Astrocyte (in vitro differentiated cells and primary cell): ENCODE measurements around the gene SPTY2D1. TPM values are rescaled to one million over a fixed set of nuclear protein-coding genes. Genes with fewer than 3 reads are reported as not detected.

Experiments used
- DNase-seq: peaks from one replicate; pipeline ENCODE4 v3.0.0-alpha.2; 2010; ENCODE audit warnings: low read depth
- FAIRE-seq: peaks from 2 replicates; lab custom pipeline; 2011; peaks lifted over from hg19 to GRCh38; lab: Jason Lieb, UNC
- H2AFZ ChIP-seq: 2 replicates; pipeline ENCODE4 v1.6.0; 2012; ENCODE audit warnings: low read depth, low read length, inconsistent platforms
- H3K27ac ChIP-seq: 2 replicates; pipeline ENCODE4 v1.5.1; 2011; ENCODE audit warnings: low read depth, low read length, inconsistent platforms
- H3K27me3 ChIP-seq: 2 replicates; pipeline ENCODE4 v1.6.0; 2011; ENCODE audit warnings: low read length, inconsistent platforms; ENCODE audit not compliant: insufficient read depth
- H3K36me3 ChIP-seq: 2 replicates; pipeline ENCODE4 v1.5.1; 2011; ENCODE audit warnings: low read length, inconsistent platforms; ENCODE audit not compliant: insufficient read depth
- H3K4me1 ChIP-seq: 2 replicates; pipeline ENCODE4 v1.5.1; 2011; ENCODE audit warnings: low read length, inconsistent platforms; ENCODE audit not compliant: insufficient read depth
- H3K4me2 ChIP-seq: 2 replicates; pipeline ENCODE4 v1.6.0; 2012; ENCODE audit warnings: low read length, inconsistent platforms
- H3K4me3 ChIP-seq: 2 replicates; pipeline ENCODE4 v1.5.1; 2011; ENCODE audit warnings: low read depth, mild to moderate bottlenecking, low read length, inconsistent platforms; ENCODE audit not compliant: insufficient read depth
- H3K79me2 ChIP-seq: 2 replicates; pipeline ENCODE4 v1.6.0; 2012; ENCODE audit warnings: mild to moderate bottlenecking, low read length, inconsistent platforms; ENCODE audit not compliant: insufficient read depth
- H3K9ac ChIP-seq: 2 replicates; pipeline ENCODE4 v1.6.0; 2012; ENCODE audit warnings: mild to moderate bottlenecking, low read length, inconsistent platforms
- H3K9me3 ChIP-seq: 2 replicates; pipeline ENCODE4 v1.5.1; 2012; ENCODE audit warnings: low read depth, mild to moderate bottlenecking, low read length, inconsistent platforms; ENCODE audit not compliant: insufficient read depth
- H4K20me1 ChIP-seq: 2 replicates; pipeline ENCODE4 v1.6.0; 2012; ENCODE audit warnings: low read length, inconsistent platforms; ENCODE audit not compliant: insufficient read depth
- H3K27ac Mint-ChIP-seq: one replicate; pipeline ENCODE4 v1.8.0; 2021; ENCODE audit warnings: mild to moderate bottlenecking, mixed read lengths; ENCODE audit not compliant: unreplicated experiment
- H3K27me3 Mint-ChIP-seq: one replicate; pipeline ENCODE4 v1.8.0; 2021; ENCODE audit warnings: low read depth, mixed read lengths; ENCODE audit not compliant: unreplicated experiment
- H3K36me3 Mint-ChIP-seq: one replicate; pipeline ENCODE4 v1.8.0; 2021; ENCODE audit warnings: low read depth, mixed read lengths; ENCODE audit not compliant: unreplicated experiment
- H3K4me1 Mint-ChIP-seq: one replicate; pipeline ENCODE4 v1.8.0; 2021; ENCODE audit warnings: low read depth, mixed read lengths; ENCODE audit not compliant: unreplicated experiment
- H3K4me3 Mint-ChIP-seq: one replicate; pipeline ENCODE4 v1.8.0; 2021; ENCODE audit warnings: mild to moderate bottlenecking, moderate library complexity, mixed read lengths; ENCODE audit not compliant: unreplicated experiment
- H3K9me3 Mint-ChIP-seq: one replicate; pipeline ENCODE4 v1.8.0; 2021; ENCODE audit warnings: mild to moderate bottlenecking, mixed read lengths; ENCODE audit not compliant: unreplicated experiment
- CTCF ChIP-seq: IDR thresholded peaks from 2 replicates; pipeline ENCODE4 v1.5.1; 2011; ENCODE audit warnings: low read depth, mild to moderate bottlenecking, inconsistent platforms, low read length, moderate library complexity; ENCODE audit not compliant: insufficient read depth
- EZH2 ChIP-seq: IDR thresholded peaks from 2 replicates; pipeline ENCODE4 v1.6.1; 2012; ENCODE audit warnings: mild to moderate bottlenecking, low read length, inconsistent platforms; ENCODE audit not compliant: insufficient read depth
- total RNA-seq: library from RNA; stranded (reverse); gene quantifications from 2 replicates; pipeline ENCODE4 v1.2.1, GENCODE V29; 2021

SPTY2D1 gene
- total RNA-seq, 1 donor from 2014 or later = 24.4 TPM

- Histone ChIP-seq H3K27me3 (no peaks in the 10 kb centered on the region), H4K20me1 (peaks cover 93% of the 10 kb centered on the region), H3K9me3 (no peaks in the 10 kb centered on the region), H3K27ac (peak overlapping the region; percentile 1), H2AFZ (no peak overlapping the region), H3K36me3 (peaks cover 14% of the 10 kb centered on the region), H3K4me1 (peaks cover 14% of the 10 kb centered on the region), H3K4me2 (peak overlapping the region; percentile 63), H3K79me2 (peaks cover 89% of the 10 kb centered on the region), H3K9ac (peak overlapping the region; percentile 22), H3K4me3 (no peak overlapping the region)
- Mint-ChIP-seq H3K9me3 (no peaks in the 10 kb centered on the region), H3K27ac (peak overlapping the region; percentile 6), H3K27me3 (no peaks in the 10 kb centered on the region), H3K4me1 (peaks cover 16% of the 10 kb centered on the region), H3K36me3 (peaks cover 8% of the 10 kb centered on the region), H3K4me3 (no peak overlapping the region)
- TF ChIP-seq EZH2 (no peak), CTCF (no peak)
- DNase-seq = peak; percentile 70
- no peak for FAIRE-seq
Observed at GRCh38 chr11:18617688-18618341, 16.3 kb downstream of the SPTY2D1 start.

- peak; percentile 14 for DNase-seq
- TF ChIP-seq EZH2 (no peak), CTCF (no peak)
- Histone ChIP-seq H3K27ac (no peak overlapping the region), H3K9me3 (no peaks in the 10 kb centered on the region), H3K4me2 (no peak overlapping the region), H2AFZ (no peak overlapping the region), H3K4me1 (peaks cover 14% of the 10 kb centered on the region), H3K27me3 (no peaks in the 10 kb centered on the region), H4K20me1 (peaks cover 73% of the 10 kb centered on the region), H3K4me3 (no peak overlapping the region), H3K36me3 (peaks cover 26% of the 10 kb centered on the region), H3K79me2 (peaks cover 73% of the 10 kb centered on the region), H3K9ac (no peak overlapping the region)
- Mint-ChIP-seq H3K27ac (no peak overlapping the region), H3K4me1 (peaks cover 16% of the 10 kb centered on the region), H3K9me3 (no peaks in the 10 kb centered on the region), H3K36me3 (peaks cover 8% of the 10 kb centered on the region), H3K4me3 (no peak overlapping the region), H3K27me3 (no peaks in the 10 kb centered on the region)
- FAIRE-seq = no peak
Observed at GRCh38 chr11:18615628-18616392, 18.3 kb downstream of the SPTY2D1 start.
